HepG2 (cell line): ENCODE data around the gene SMNDC1.
"Not testable (repeated sequence)": the region's sequence is repeated elsewhere in the genome, so short reads cannot be mapped to it uniquely, and the experiment has no call there.

ENCODE experiments used
- CTCF ChIP-seq: sonication (generic); formaldehyde crosslinking; IDR thresholded peaks from 2 replicates; pipeline ENCODE4 v1.5.0; 2020; ENCODE audit warnings: mild to moderate bottlenecking, missing genetic modification reagents, moderate library complexity
- EP300 ChIP-seq, 3 experiments: sonication (generic) in 1 of 3; formaldehyde crosslinking in 1 of 3; IDR thresholded peaks; 2 replicates each; pipeline versions ENCODE4 v1.5.1 to v1.6.1; 2011 to 2020; ENCODE audit warnings: low read depth in 2 of 3, low read length in 2 of 3, borderline replicate concordance in 1 of 3, improper control_type of control experiment in 1 of 3, mild to moderate bottlenecking in 1 of 3, missing genetic modification reagents in 1 of 3, moderate library complexity in 1 of 3
- POLR2AphosphoS5 ChIP-seq: IDR thresholded peaks from 2 replicates; pipeline ENCODE4 v1.6.1; 2012; ENCODE audit warnings: low read depth, low read length
- TOPORS ChIP-seq: sonication (generic); formaldehyde crosslinking; IDR thresholded peaks from 2 replicates; pipeline ENCODE4 v1.8.0; 2023; ENCODE audit warnings: mild to moderate bottlenecking, missing genetic modification reagents

GRCh38 chr10:110331226-110331795 is 26.6 kb upstream of the SMNDC1 start:
- not testable (repeated sequence) for TF ChIP-seq POLR2AphosphoS5; TOPORS (CRISPR knock-in tag); EP300 (IDR thresholded peaks at IDR 0.05; ENCODE audit: low read depth in 2 of 2, low read length in 2 of 2); EP300 (CRISPR knock-in tag; IDR thresholded peaks at IDR 0.05; ENCODE audit: borderline replicate concordance); CTCF
